A673 (cell line): ENCODE data around the gene DPH1. TPM values are rescaled to one million over a fixed set of nuclear protein-coding genes. Genes with fewer than 3 reads are reported as not detected.

Source experiments
- BruUV-seq: library from RNA; stranded (reverse); fragments of 400-500 nt; replicated peaks from 2 replicates; lab custom pipeline; 2021; lab: Mats Ljungman, UMichigan
- CTCF ChIA-PET: fragments of 300-600 bp; sonication (Branson Sonifier 250); formaldehyde crosslinking; loops from one replicate; lab custom pipeline; 2022; ENCODE audit warnings: antibody characterized with exemption; lab: Charles Lee
- POLR2A ChIA-PET: fragments of 300-600 bp; sonication (Branson Sonifier 250); formaldehyde crosslinking; loops from one replicate; lab custom pipeline; 2022; ENCODE audit warnings: antibody characterized with exemption; ENCODE audit not compliant: low non-redundant PET; lab: Charles Lee
- DNase-seq: peaks from one replicate; pipeline ENCODE4 v3.0.0-alpha.2; 2015; ENCODE audit warnings: low spot score
- H3K27ac ChIP-seq: fragments of 200-600 bp; sonication (generic); 2 replicates; pipeline ENCODE4 v1.5.1; 2016; ENCODE audit warnings: mixed run types, low read depth, mild to moderate bottlenecking, mixed read lengths, antibody characterized with exemption, low read length; ENCODE audit not compliant: poor library complexity, severe bottlenecking
- H3K27me3 ChIP-seq: fragments of 200-600 bp; sonication (generic); replicated peaks from 2 replicates; pipeline ENCODE4 v1.6.1; 2017; ENCODE audit warnings: mixed run types, low read depth, mild to moderate bottlenecking, mixed read lengths, antibody characterized with exemption, low read length; ENCODE audit not compliant: insufficient read depth, poor library complexity
- H3K36me3 ChIP-seq: fragments of 200-600 bp; sonication (generic); 2 replicates; pipeline ENCODE4 v1.6.1; 2016; ENCODE audit warnings: mixed run types, mild to moderate bottlenecking, mixed read lengths, antibody characterized with exemption, low read length; ENCODE audit not compliant: insufficient read depth, poor library complexity, severe bottlenecking
- H3K4me1 ChIP-seq: fragments of 200-600 bp; sonication (generic); 2 replicates; pipeline ENCODE4 v1.6.1; 2017; ENCODE audit warnings: mixed run types, mild to moderate bottlenecking, mixed read lengths, antibody characterized with exemption, low read length; ENCODE audit not compliant: insufficient read depth, poor library complexity, severe bottlenecking
- H3K4me3 ChIP-seq: fragments of 200-600 bp; sonication (generic); 2 replicates; pipeline ENCODE4 v1.5.1; 2016; ENCODE audit warnings: low read depth, mixed run types, mild to moderate bottlenecking, mixed read lengths, low read length; ENCODE audit not compliant: poor library complexity, severe bottlenecking
- H3K9me3 ChIP-seq: fragments of 200-600 bp; sonication (generic); 2 replicates; pipeline ENCODE4 v1.6.1; 2016; ENCODE audit warnings: mixed run types, low read depth, mild to moderate bottlenecking, mixed read lengths, antibody characterized with exemption, low read length; ENCODE audit not compliant: poor library complexity, severe bottlenecking
- CTCF ChIP-seq: fragments of 300-800, 200-600 bp; sonication (generic); conservative IDR thresholded peaks from 2 replicates; pipeline ENCODE4 v1.5.1; 2017; ENCODE audit warnings: low read depth, mild to moderate bottlenecking, antibody characterized with exemption, low read length, moderate library complexity, mixed read lengths
- EZH2 ChIP-seq: fragments of 200-600 bp; sonication (generic); IDR thresholded peaks from 2 replicates; pipeline ENCODE4 v1.6.1; 2017; ENCODE audit warnings: borderline replicate concordance, low read depth, mild to moderate bottlenecking, mixed read lengths, antibody characterized with exemption, low read length; ENCODE audit not compliant: poor library complexity, severe bottlenecking
- intact Hi-C: fragments of 100-400 bp; cut with micrococcal nuclease; formaldehyde crosslinking; loops from one replicate; pipeline ENCODE4 v1.10.0; 2022; ENCODE audit not compliant: unreplicated experiment
- total RNA-seq: library from RNA; stranded (reverse); gene quantifications from 2 replicates; pipeline ENCODE4 v1.2.3, GENCODE V29; 2021

DPH1 gene
- total RNA-seq, 1 experiment from 2014 or later = 51.1 TPM

- intact Hi-C loops = no loop called here
- H3K36me3 ChIP-seq = no peaks in the 10 kb centered on the region
- CTCF ChIA-PET = no interaction called here
- POLR2A ChIA-PET = interaction anchor here (0.6 kb wide), 1 partner anchor 610 kb away, joined by 3 read pairs; no protein-coding TSS in a partner anchor
- H3K4me1 ChIP-seq = peaks cover 11% of the 10 kb centered on the region
- no peaks in the 10 kb centered on the region for H3K9me3 ChIP-seq
- H3K4me3 ChIP-seq = no peak overlapping the region
- TF ChIP-seq CTCF = no peak
- no peak overlapping the region for H3K27ac ChIP-seq
- no TSS peak for BruUV-seq
- DNase-seq = no peak
- H3K27me3 ChIP-seq = no peaks in the 10 kb centered on the region
Observed at GRCh38 chr17:2002767-2003329, 27.1 kb upstream of the DPH1 start.

- intact Hi-C loops = no loop called here
- Histone ChIP-seq H3K27me3 (no peaks in the 10 kb centered on the region), H3K27ac (no peak overlapping the region), H3K4me3 (no peak overlapping the region), H3K4me1 (peaks cover 11% of the 10 kb centered on the region), H3K9me3 (no peaks in the 10 kb centered on the region), H3K36me3 (no peaks in the 10 kb centered on the region)
- no TSS peak for BruUV-seq
- ChIA-PET POLR2A (no interaction called here), CTCF (no interaction called here)
- DNase-seq = no peak
- TF ChIP-seq EZH2 = no peak
- TF ChIP-seq CTCF = no peak
Observed at GRCh38 chr17:2003525-2003924, 26.4 kb upstream of the DPH1 start.

- Histone ChIP-seq H3K4me1 (peaks cover 11% of the 10 kb centered on the region), H3K27ac (no peak overlapping the region), H3K9me3 (no peaks in the 10 kb centered on the region), H3K27me3 (no peaks in the 10 kb centered on the region), H3K36me3 (no peaks in the 10 kb centered on the region), H3K4me3 (no peak overlapping the region)
- ChIA-PET POLR2A (no interaction called here), CTCF (interaction anchor here (0.5 kb wide), 1 partner anchor 278 kb away, joined by 7 read pairs; no protein-coding TSS in a partner anchor)
- no TSS peak for BruUV-seq
- DNase-seq = no peak
- no peak for TF ChIP-seq EZH2
- no peak for TF ChIP-seq CTCF
- intact Hi-C loops = no loop called here
Observed at GRCh38 chr17:2004435-2004952, 25.5 kb upstream of the DPH1 start.
